ENCODE results near the gene GALM. TPM values are rescaled to one million over a fixed set of nuclear protein-coding genes. Genes with fewer than 3 reads are reported as not detected.

The GALM gene
- total and polyA plus RNA-seq, 2 of the 13 experiments (the other 11 are each of a cell fraction or from before 2014, with no cell fraction given), result 65.5 to 90.0 TPM

DNA sequence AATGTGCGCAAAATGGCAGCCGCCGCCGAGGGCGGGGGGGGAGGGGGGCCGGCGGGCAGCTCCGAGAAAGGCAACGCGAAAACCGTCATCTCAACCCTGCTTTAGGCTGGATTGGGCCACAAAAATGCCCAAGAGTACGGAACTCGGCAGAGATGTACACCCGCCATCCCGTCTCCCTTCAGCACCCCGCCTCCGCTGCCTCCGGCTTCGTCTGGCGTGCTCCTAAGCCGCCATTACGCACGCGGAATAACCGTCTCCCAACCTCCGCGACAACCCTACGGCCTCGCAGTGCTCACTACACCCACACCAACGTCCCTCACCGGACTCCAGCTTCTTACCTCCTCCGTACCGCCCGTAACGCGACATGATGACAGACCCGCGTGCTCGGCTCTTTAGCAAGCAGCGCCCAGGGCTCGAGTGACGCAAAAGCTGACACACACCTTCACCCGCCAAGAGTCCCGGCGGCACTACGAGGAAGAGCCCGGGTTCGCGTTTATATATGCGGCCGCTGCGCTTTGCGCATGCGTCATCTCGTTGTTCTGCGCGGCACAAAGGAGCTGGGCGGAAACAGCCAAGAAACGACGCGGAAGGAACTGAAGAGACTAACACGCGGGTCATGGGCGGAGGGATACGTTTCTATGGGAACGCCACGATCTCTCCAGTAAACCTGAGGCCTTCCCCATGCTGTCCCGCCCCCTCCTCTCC, 85.1 kb downstream of the GALM start, which contains the start of gene SRSF7 (continued):
- TF ChIP-seq ZNF292 (CRISPR knock-in tag; IDR thresholded peaks at IDR 0.05; ENCODE audit: borderline replicate concordance, low read depth), result peak; percentile 74
- no peak for TF ChIP-seq ZFP62 (CRISPR knock-in tag; IDR thresholded peaks at IDR 0.05)
- TF ChIP-seq SIX4 (CRISPR knock-in tag; IDR thresholded peaks at IDR 0.05), result peak; percentile 17
- TF ChIP-seq BCL6 (CRISPR knock-in tag; IDR thresholded peaks at IDR 0.05), result peak; percentile 56
- peak; percentile 95 for TF ChIP-seq MED13 (CRISPR knock-in tag; IDR thresholded peaks at IDR 0.05)
- TF ChIP-seq ZNF747 (CRISPR knock-in tag; IDR thresholded peaks at IDR 0.05; ENCODE audit: borderline replicate concordance), result peak; percentile 94; the same call in 1 of the 2 replicates
- TF ChIP-seq TEAD2 (CRISPR knock-in tag; IDR thresholded peaks at IDR 0.05), result no peak
- TF ChIP-seq, protein P1, sequence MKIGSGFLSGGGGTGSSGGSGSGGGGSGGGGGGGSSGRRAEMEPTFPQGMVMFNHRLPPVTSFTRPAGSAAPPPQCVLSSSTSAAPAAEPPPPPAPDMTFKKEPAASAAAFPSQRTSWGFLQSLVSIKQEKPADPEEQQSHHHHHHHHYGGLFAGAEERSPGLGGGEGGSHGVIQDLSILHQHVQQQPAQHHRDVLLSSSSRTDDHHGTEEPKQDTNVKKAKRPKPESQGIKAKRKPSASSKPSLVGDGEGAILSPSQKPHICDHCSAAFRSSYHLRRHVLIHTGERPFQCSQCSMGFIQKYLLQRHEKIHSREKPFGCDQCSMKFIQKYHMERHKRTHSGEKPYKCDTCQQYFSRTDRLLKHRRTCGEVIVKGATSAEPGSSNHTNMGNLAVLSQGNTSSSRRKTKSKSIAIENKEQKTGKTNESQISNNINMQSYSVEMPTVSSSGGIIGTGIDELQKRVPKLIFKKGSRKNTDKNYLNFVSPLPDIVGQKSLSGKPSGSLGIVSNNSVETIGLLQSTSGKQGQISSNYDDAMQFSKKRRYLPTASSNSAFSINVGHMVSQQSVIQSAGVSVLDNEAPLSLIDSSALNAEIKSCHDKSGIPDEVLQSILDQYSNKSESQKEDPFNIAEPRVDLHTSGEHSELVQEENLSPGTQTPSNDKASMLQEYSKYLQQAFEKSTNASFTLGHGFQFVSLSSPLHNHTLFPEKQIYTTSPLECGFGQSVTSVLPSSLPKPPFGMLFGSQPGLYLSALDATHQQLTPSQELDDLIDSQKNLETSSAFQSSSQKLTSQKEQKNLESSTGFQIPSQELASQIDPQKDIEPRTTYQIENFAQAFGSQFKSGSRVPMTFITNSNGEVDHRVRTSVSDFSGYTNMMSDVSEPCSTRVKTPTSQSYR (CRISPR knock-in tag; IDR thresholded peaks at IDR 0.05; ENCODE audit: borderline replicate concordance), result peak; percentile 59
- peak; percentile 96 for TF ChIP-seq GATA4 (IDR thresholded peaks at IDR 0.05; ENCODE audit: borderline replicate concordance, low read depth)
- TF ChIP-seq THAP11 (CRISPR knock-in tag; IDR thresholded peaks at IDR 0.05), result peak; percentile 86
- TF ChIP-seq, protein P2, sequence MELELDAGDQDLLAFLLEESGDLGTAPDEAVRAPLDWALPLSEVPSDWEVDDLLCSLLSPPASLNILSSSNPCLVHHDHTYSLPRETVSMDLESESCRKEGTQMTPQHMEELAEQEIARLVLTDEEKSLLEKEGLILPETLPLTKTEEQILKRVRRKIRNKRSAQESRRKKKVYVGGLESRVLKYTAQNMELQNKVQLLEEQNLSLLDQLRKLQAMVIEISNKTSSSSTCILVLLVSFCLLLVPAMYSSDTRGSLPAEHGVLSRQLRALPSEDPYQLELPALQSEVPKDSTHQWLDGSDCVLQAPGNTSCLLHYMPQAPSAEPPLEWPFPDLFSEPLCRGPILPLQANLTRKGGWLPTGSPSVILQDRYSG (CRISPR knock-in tag; IDR thresholded peaks at IDR 0.05), result 0 out of 2 replicates have a peak, but pooled peaks have one; percentile 4
- peak; percentile 62 for TF ChIP-seq ZNF788 (CRISPR knock-in tag; IDR thresholded peaks at IDR 0.05; ENCODE audit: borderline replicate concordance)
- no peak for TF ChIP-seq MBNL3 (CRISPR knock-in tag; conservative IDR thresholded peaks at IDR 0.05)
- TF ChIP-seq HOXA5 (CRISPR knock-in tag; IDR thresholded peaks at IDR 0.05), result peak; percentile 81
- peak; percentile 95 for TF ChIP-seq ZNF780A (CRISPR knock-in tag; IDR thresholded peaks at IDR 0.05)
- TF ChIP-seq ZNF501 (CRISPR knock-in tag; IDR thresholded peaks at IDR 0.05), result peak; percentile 92; the same call in 1 of the 2 replicates
- TF ChIP-seq, protein P3, sequence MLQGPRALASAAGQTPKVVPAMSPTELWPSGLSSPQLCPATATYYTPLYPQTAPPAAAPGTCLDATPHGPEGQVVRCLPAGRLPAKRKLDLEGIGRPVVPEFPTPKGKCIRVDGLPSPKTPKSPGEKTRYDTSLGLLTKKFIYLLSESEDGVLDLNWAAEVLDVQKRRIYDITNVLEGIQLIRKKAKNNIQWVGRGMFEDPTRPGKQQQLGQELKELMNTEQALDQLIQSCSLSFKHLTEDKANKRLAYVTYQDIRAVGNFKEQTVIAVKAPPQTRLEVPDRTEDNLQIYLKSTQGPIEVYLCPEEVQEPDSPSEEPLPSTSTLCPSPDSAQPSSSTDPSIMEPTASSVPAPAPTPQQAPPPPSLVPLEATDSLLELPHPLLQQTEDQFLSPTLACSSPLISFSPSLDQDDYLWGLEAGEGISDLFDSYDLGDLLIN (CRISPR knock-in tag; IDR thresholded peaks at IDR 0.05; ENCODE audit: borderline replicate concordance), result peak; percentile 46; the same call in 1 of the 2 replicates
- peak; percentile 70 for TF ChIP-seq MIER2 (CRISPR knock-in tag; IDR thresholded peaks at IDR 0.05)
- peak; percentile 41; the same call in 1 of the 2 replicates for TF ChIP-seq REL (CRISPR knock-in tag; conservative IDR thresholded peaks at IDR 0.05)
- TF ChIP-seq NCOA5 (CRISPR knock-in tag; IDR thresholded peaks at IDR 0.05), result no peak
- TF ChIP-seq ZNF552 (CRISPR knock-in tag; IDR thresholded peaks at IDR 0.05; ENCODE audit: borderline replicate concordance), result 0 out of 2 replicates have a peak, but pooled peaks have one; percentile 58
- TF ChIP-seq FOXC1 (CRISPR knock-in tag; IDR thresholded peaks at IDR 0.05; ENCODE audit: borderline replicate concordance), result peak; percentile 73; the same call in 1 of the 2 replicates
- no peak for TF ChIP-seq MEIS1 (CRISPR knock-in tag; IDR thresholded peaks at IDR 0.05; ENCODE audit: borderline replicate concordance)
- peak; percentile 79 for TF ChIP-seq CBFB (CRISPR knock-in tag; IDR thresholded peaks at IDR 0.05)
- TF ChIP-seq TARDBP (CRISPR knock-in tag; IDR thresholded peaks at IDR 0.05), result peak; percentile 81; the same call in 1 of the 2 replicates
- peak; percentile 80 for TF ChIP-seq SMAD3 (CRISPR knock-in tag; IDR thresholded peaks at IDR 0.05)
- TF ChIP-seq ZNF253 (CRISPR knock-in tag; IDR thresholded peaks at IDR 0.05; ENCODE audit: borderline replicate concordance), result peak; percentile 85

Measured in HepG2 (cell line).